GM12892 (cell line): Measurements from ENCODE around the gene MESD.

Source experiments
- DNase-seq: peaks from one replicate; pipeline ENCODE4 v3.0.0; 2011; ENCODE audit not compliant: insufficient read length
- FAIRE-seq: peaks from 2 replicates; lab custom pipeline; 2011; peaks lifted over from hg19 to GRCh38; lab: Jason Lieb, UNC
- POLR2A ChIP-seq: IDR thresholded peaks from 2 replicates; pipeline ENCODE4 v1.6.1; 2011; ENCODE audit warnings: low read depth, low read length, control low read depth
- POLR2AphosphoS5 ChIP-seq: IDR thresholded peaks from 2 replicates; pipeline ENCODE4 v1.6.1; 2011; ENCODE audit warnings: low read depth, low read length, control low read depth
- TAF1 ChIP-seq: IDR thresholded peaks from 2 replicates; pipeline ENCODE4 v1.6.1; 2011; ENCODE audit warnings: low read depth, mild to moderate bottlenecking, control low read depth, low read length, borderline replicate concordance

The MESD gene

DNA sequence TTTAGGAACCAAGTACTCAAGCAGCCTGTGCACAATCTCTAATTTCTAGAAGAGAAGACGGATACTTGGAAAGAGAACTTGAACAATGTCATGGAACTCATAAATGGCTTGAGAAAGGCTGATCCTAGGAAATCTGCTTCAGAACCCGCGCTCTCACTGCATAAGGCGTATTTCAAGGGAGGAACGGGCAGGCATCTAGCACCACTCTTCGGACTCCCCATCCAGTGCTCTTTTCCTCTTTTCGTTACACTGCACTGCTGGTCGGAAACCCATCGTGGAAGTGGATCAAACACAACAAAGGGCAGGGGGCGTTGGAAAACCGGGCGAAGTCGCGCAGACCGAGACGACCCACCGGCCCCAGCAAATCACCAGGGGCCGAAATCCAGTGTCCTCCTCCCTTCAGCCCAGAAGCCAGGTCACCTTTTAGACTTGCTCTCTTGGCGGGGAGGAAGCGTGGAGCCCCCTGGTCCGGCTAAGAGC is 10.6 kb upstream of the MESD start:
- TF ChIP-seq TAF1 (no peak), POLR2A (no peak), POLR2AphosphoS5 (no peak)
- DNase-seq, result no peak
- FAIRE-seq, result no peak

DNA sequence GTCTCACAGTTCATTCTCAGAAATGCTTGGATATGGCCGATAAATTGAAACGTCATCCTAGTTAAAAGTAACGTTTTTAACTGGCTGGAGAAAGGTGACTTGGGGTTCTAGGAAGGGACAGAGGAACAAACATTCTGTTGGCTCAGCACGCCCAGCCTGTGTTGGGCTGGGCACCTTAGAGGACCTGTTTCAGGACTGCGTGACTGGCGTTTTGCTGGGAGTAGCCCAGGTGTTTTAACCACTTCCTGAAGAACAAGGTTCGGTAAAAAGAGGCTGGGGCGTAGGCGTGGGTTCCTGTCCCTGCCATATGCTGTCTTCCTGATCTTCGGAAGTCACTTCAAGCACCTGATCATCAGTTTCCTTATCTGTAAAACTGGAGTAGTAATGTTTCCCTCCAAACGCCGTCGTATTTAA is 10.0 kb upstream of the MESD start:
- TF ChIP-seq POLR2AphosphoS5 (0 out of 2 replicates have a peak, but pooled peaks have one; percentile 26), TAF1 (no peak), POLR2A (peak; percentile 54; the same call in 1 of the 2 replicates)
- FAIRE-seq, result peak; percentile 78
- DNase-seq, result peak; percentile 48

DNA sequence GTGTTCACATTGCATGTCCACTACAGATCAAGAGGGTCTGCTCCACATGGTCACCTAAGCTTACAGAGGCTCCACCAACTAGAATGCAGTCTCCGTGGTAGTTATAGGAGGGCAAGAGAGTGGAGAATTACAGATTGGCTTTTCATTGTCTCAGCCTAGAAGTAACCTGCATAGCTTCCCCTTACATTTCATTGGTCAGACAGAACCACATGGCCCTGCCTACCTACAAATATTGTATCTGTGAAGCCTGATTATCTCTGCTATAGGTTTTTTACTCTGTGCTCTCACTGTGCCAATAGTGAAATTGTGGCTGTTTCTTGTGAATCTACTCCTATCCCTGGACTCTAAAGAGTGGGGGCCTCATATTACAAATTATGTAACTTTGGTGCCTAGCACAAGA is 8.6 kb upstream of the MESD start:
- TF ChIP-seq POLR2AphosphoS5, result no peak

DNA sequence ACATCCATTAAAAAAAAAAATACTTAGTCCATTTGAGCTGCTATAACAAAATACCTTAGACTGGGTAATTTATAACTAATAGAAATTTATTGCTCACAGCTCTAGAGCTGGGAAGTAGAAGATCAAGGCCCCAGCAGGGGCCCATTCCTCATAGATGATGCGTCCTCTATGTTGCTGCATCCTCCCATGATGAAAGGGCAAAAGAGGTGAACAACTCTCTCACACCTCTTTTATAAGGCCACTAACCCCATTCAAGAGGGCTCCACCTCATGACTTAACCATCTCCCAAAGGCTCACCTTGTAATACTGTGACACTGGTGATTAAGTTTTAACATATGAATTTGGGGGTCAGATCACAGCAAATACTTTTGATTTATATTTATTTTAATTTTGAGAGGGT is 8.1 kb upstream of the MESD start:
- no peak for FAIRE-seq
- DNase-seq, result no peak
- TF ChIP-seq TAF1, result no peak
- TF ChIP-seq POLR2AphosphoS5, result no peak
- no peak for TF ChIP-seq POLR2A

More for the DNA sequence above, 8.6 kb upstream of the MESD start:
- no peak for FAIRE-seq
- DNase-seq, result no peak

DNA sequence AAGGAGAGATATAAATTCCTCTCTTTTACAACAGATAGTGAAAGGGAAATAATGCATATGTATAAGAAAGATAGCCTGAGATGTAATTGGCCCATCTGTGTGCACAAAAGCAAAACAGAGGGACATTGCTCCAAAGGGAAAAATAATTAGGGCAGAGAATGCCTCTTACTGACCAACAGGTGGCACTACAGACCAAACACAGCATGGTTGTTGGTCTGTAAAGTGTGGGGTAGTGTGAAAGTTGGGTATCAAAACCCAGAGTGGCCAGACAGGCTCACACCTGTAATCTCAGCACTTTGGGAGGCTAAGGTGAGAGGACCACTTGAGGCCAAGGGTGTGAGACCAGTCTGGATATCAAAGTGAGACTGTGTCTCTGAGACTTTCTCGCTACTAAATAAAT is 6.6 kb upstream of the MESD start:
- no peak for FAIRE-seq
- TF ChIP-seq TAF1 (no peak), POLR2A (no peak), POLR2AphosphoS5 (no peak)

DNA sequence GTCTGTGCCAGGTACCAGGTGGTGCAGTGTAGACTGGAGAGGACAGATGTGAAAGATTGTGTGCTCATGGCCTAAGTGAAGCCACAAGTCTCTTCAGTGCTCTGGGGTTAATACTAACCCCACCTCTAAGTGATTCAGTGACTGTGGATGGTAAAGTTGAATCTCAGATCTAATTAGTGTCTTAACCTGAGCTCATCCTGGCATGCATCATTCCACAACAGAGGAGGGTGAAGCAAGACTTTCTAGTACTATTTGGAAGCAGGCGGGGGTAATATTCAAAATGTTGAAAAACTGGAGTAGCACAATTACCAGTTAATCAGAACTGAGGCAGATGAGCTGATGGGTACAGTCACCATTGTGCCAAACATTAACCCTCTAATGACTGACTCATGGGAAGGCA is 2.8 kb upstream of the MESD start:
- FAIRE-seq, result no peak
- no peak for DNase-seq
- no peak for TF ChIP-seq POLR2A

More for the DNA sequence above, 6.6 kb upstream of the MESD start:
- no peak for DNase-seq

DNA sequence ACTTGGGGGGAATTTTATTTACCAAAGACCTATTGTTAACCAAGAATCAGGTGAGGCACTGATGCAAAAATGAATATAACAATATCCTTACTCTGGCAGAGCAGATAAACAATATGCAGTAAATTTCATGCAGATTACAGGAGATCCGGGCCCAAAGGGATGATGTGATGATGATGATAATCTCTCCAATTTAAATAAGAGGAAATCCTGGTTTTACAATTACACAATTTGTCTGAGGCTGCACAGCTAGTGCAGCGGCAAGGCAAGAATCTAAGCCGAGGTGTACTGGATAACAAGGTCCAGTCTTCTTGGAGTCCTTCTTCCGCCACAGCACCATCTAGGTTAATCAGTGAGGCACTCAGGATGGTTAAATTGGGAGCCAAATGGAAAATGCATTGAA is 2.4 kb upstream of the MESD start:
- DNase-seq, result no peak
- no peak for FAIRE-seq
- TF ChIP-seq POLR2A, result no peak
- TF ChIP-seq POLR2AphosphoS5, result no peak
- TF ChIP-seq TAF1, result no peak

DNA sequence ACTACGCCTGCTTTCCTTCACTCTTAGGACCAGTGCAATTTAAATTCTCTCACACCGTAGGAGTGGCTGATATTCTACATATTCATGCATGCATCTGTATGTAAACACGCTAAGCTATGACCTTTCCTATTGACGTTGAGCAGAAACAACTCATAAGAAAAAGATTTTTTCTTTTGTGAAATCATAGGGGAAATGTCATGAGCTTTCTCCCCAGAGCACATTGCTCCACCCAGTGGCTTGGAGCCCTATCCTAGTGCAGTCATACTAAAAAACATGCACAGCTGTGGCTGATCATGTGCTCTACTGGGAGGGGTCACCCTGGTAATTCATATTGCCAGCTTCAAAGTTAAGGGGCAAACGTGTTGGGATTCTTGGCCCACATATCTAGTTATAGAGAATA is 1.8 kb upstream of the MESD start:
- DNase-seq (no peak), FAIRE-seq (no peak)
- no peak for TF ChIP-seq POLR2A

DNA sequence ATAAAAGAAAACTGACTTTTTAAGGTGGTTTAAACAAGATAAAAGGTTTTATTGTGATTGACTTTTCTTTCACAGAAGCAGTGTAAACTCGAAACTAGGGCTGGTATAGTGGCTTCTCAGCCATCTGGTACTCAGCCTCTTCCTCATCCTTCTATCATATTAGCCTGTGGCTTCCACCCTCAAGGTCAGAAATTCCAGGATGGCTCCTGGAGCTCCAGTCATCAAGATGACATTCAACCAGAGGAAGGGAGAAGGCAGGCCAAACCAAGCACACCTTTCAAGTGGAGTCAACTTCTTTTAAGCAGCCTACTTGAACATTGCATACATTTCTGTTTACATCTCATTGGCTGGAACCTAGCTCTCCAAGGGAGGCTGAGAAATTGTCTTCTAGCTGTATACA is 1.3 kb upstream of the MESD start:
- FAIRE-seq (no peak), DNase-seq (no peak)
- no peak for TF ChIP-seq TAF1
- no peak for TF ChIP-seq POLR2A
- TF ChIP-seq POLR2AphosphoS5, result no peak

DNA sequence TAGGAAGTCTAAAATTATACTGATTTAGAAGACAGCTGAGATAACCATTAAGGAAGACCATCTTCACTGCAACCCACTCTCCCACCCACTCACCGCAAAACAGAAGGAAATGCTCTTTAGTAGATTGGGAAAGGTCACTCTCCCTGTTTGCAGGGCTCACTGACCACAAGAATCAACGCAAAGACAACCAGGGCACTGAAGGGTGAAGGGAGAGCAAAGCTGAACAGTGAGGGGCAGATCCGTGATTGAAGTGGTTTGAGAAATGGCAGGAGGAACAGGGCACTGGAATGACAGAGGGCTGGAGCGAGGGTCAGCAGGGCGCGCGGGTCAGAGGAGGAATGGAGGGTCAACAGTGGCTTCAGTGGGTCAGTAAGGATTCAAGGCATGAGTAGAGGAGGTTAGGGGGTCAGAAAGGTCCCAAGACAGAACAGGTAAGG is 520 bp downstream of the MESD start:
- FAIRE-seq (no peak), DNase-seq (no peak)
- TF ChIP-seq POLR2A, result no peak
- no peak for TF ChIP-seq POLR2AphosphoS5
- TF ChIP-seq TAF1, result no peak

DNA sequence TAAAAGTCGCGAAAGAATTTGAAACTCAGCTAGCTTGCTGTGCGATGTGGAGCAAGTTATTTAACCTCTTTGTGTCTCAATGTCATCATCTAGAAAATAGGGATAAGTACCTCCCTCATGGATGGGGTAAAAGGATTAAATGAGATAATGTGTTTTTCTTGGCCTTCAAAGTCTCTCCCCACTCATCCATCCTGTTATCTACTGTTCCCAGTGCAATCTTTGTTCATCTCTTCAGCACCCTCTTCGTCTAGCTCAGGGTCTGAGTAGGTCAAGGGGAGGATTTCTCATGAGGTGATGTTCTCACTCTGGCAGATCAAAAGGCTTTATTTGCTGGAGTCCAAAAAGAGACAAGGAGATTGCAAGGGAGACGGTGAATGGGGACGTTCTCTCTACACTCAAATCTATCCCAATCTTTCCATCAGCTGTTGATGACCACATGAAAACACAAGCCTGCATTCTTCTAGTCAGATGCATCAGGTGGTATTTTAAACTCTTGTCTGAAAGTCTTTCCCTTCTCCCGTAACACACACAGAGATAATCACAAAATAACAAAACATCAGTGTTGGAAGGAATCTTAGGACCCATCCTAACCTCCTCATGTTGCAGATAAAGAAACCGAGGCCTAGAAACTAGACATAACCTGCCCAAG is 1.3 kb downstream of the MESD start:
- no peak for DNase-seq
- no peak for TF ChIP-seq POLR2AphosphoS5
- no peak for TF ChIP-seq POLR2A
- no peak for TF ChIP-seq TAF1
- FAIRE-seq, result no peak

DNA sequence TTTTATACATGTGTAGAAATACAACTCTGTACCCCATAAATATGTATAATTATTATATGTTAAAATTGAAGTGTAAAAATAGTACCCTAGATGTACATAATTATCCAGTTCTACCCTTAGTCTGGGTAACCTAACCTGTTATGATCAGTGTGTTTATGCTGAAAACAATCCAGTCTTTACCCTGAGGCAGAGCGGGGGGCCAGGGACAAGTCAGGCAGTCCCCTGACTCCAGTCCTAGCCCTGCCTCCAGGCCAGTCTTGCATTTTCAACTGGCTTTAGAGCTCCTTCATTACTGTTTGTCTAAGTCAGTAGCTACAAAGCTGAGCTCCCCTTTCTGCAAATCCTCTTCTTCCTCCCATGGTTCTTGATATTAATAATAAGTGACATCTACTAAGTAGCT is 3.1 kb downstream of the MESD start:
- FAIRE-seq (no peak), DNase-seq (no peak)
- no peak for TF ChIP-seq POLR2A

DNA sequence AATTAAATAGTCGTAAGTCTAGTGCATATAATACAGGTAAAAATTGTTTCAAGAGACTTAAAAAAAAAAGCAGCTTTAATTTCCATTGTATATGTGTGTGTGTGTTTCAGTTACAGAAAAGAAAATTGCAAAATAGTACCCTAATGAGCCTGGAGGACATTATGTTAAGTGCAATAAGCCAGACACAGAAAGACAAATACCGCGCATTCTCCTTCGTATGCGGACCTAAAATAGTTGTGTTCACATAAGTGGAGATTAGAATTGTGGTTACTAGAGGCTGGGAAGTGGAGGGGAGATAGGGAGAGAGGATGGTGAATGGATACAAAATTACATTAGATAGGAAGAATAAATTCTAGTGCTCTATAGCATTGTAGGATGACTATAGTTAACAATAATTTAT is 3.6 kb downstream of the MESD start:
- FAIRE-seq, result no peak
- no peak for DNase-seq
- no peak for TF ChIP-seq POLR2AphosphoS5
- no peak for TF ChIP-seq TAF1
- TF ChIP-seq POLR2A, result no peak
